ENCODE data around the gene SLBP.
A peak's percentile ranks its signal among the peaks of the same experiment; 100 is the strongest.

The SLBP gene

GRCh38 chr4:1712216-1713002, at the start of gene SLBP:
Gene SLBP, minus strand, starts transcription at chr4:1712319. Its CDS starts 131 bp downstream, at chr4:1712188.
- Histone ChIP-seq H3K4me3 (ENCODE audit: low read length) (peak within 1 kb of the TSS; percentile 95), H3K9me3 (ENCODE audit: control insufficient read depth, low read depth, low read length) (no peaks in the 10 kb centered on the region), H3K36me3 (ENCODE audit: control insufficient read depth, low read depth, low read length) (no peaks in the 10 kb centered on the region), H3K27ac (ENCODE audit: low read length) (no peak within 1 kb of the TSS), H3K9ac (ENCODE audit: low read length) (peak within 1 kb of the TSS; percentile 82), H3K4me1 (ENCODE audit: control insufficient read depth, low read depth, low read length) (peaks cover 8% of the 10 kb centered on the region), H3K27me3 (ENCODE audit: control insufficient read depth, insufficient read depth, low read length) (peaks cover 5% of the 10 kb centered on the region)

- Histone ChIP-seq H3K4me3 (ENCODE audit: low read length) (no peak overlapping the region), H3K9ac (ENCODE audit: low read length) (no peak overlapping the region), H3K36me3 (ENCODE audit: control insufficient read depth, low read depth, low read length) (no peaks in the 10 kb centered on the region), H3K27ac (ENCODE audit: low read length) (no peak overlapping the region), H3K9me3 (ENCODE audit: control insufficient read depth, low read depth, low read length) (no peaks in the 10 kb centered on the region), H3K4me1 (ENCODE audit: control insufficient read depth, low read depth, low read length) (peaks cover 4% of the 10 kb centered on the region), H3K27me3 (ENCODE audit: control insufficient read depth, insufficient read depth, low read length) (no peaks in the 10 kb centered on the region)
Measured at GRCh38 chr4:1761130-1761689, 49.1 kb upstream of the SLBP start.

GRCh38 chr4:1760521-1761071, 48.5 kb upstream of the SLBP start:
- Histone ChIP-seq H3K36me3 (ENCODE audit: control insufficient read depth, low read depth, low read length) (no peaks in the 10 kb centered on the region), H3K9me3 (ENCODE audit: control insufficient read depth, low read depth, low read length) (no peaks in the 10 kb centered on the region), H3K27ac (ENCODE audit: low read length) (no peak overlapping the region), H3K27me3 (ENCODE audit: control insufficient read depth, insufficient read depth, low read length) (no peaks in the 10 kb centered on the region), H3K9ac (ENCODE audit: low read length) (no peak overlapping the region), H3K4me3 (ENCODE audit: low read length) (no peak overlapping the region), H3K4me1 (ENCODE audit: control insufficient read depth, low read depth, low read length) (no peaks in the 10 kb centered on the region)

GRCh38 chr4:1759818-1760223, 47.7 kb upstream of the SLBP start:
- H3K4me1 ChIP-seq (ENCODE audit: control insufficient read depth, low read depth, low read length) = no peaks in the 10 kb centered on the region

GRCh38 chr4:1759170-1759817, 47.2 kb upstream of the SLBP start:
- Histone ChIP-seq H3K4me3 (ENCODE audit: low read length) (no peak overlapping the region), H3K4me1 (ENCODE audit: control insufficient read depth, low read depth, low read length) (no peaks in the 10 kb centered on the region), H3K9me3 (ENCODE audit: control insufficient read depth, low read depth, low read length) (no peaks in the 10 kb centered on the region), H3K27ac (ENCODE audit: low read length) (no peak overlapping the region), H3K9ac (ENCODE audit: low read length) (no peak overlapping the region), H3K36me3 (ENCODE audit: control insufficient read depth, low read depth, low read length) (no peaks in the 10 kb centered on the region), H3K27me3 (ENCODE audit: control insufficient read depth, insufficient read depth, low read length) (no peaks in the 10 kb centered on the region)

More at GRCh38 chr4:1759818-1760223, 47.7 kb upstream of the SLBP start:
- Histone ChIP-seq H3K9ac (ENCODE audit: low read length) (no peak overlapping the region), H3K4me3 (ENCODE audit: low read length) (no peak overlapping the region), H3K27ac (ENCODE audit: low read length) (no peak overlapping the region), H3K36me3 (ENCODE audit: control insufficient read depth, low read depth, low read length) (no peaks in the 10 kb centered on the region), H3K27me3 (ENCODE audit: control insufficient read depth, insufficient read depth, low read length) (no peaks in the 10 kb centered on the region), H3K9me3 (ENCODE audit: control insufficient read depth, low read depth, low read length) (no peaks in the 10 kb centered on the region)

- no peak overlapping the region for H3K4me3 ChIP-seq (ENCODE audit: low read length)
- H3K4me1 ChIP-seq (ENCODE audit: control insufficient read depth, low read depth, low read length) = no peaks in the 10 kb centered on the region
- H3K27me3 ChIP-seq (ENCODE audit: control insufficient read depth, insufficient read depth, low read length) = no peaks in the 10 kb centered on the region
- H3K9me3 ChIP-seq (ENCODE audit: control insufficient read depth, low read depth, low read length) = no peaks in the 10 kb centered on the region
- H3K9ac ChIP-seq (ENCODE audit: low read length) = no peak overlapping the region
- H3K36me3 ChIP-seq (ENCODE audit: control insufficient read depth, low read depth, low read length) = no peaks in the 10 kb centered on the region
- no peak overlapping the region for H3K27ac ChIP-seq (ENCODE audit: low read length)
Measured at GRCh38 chr4:1758306-1759121, 46.4 kb upstream of the SLBP start.

- H3K9ac ChIP-seq (ENCODE audit: low read length) = no peak overlapping the region
- no peaks in the 10 kb centered on the region for H3K36me3 ChIP-seq (ENCODE audit: control insufficient read depth, low read depth, low read length)
- no peaks in the 10 kb centered on the region for H3K9me3 ChIP-seq (ENCODE audit: control insufficient read depth, low read depth, low read length)
- no peak overlapping the region for H3K4me3 ChIP-seq (ENCODE audit: low read length)
- no peaks in the 10 kb centered on the region for H3K4me1 ChIP-seq (ENCODE audit: control insufficient read depth, low read depth, low read length)
- no peaks in the 10 kb centered on the region for H3K27me3 ChIP-seq (ENCODE audit: control insufficient read depth, insufficient read depth, low read length)
- H3K27ac ChIP-seq (ENCODE audit: low read length) = no peak overlapping the region
Measured at GRCh38 chr4:1757836-1758235, 45.7 kb upstream of the SLBP start.

GRCh38 chr4:1756893-1757779, 45.0 kb upstream of the SLBP start:
- no peak overlapping the region for H3K9ac ChIP-seq (ENCODE audit: low read length)
- no peaks in the 10 kb centered on the region for H3K9me3 ChIP-seq (ENCODE audit: control insufficient read depth, low read depth, low read length)
- H3K4me1 ChIP-seq (ENCODE audit: control insufficient read depth, low read depth, low read length) = no peaks in the 10 kb centered on the region
- no peaks in the 10 kb centered on the region for H3K36me3 ChIP-seq (ENCODE audit: control insufficient read depth, low read depth, low read length)
- no peak overlapping the region for H3K4me3 ChIP-seq (ENCODE audit: low read length)
- H3K27ac ChIP-seq (ENCODE audit: low read length) = no peak overlapping the region
- H3K27me3 ChIP-seq (ENCODE audit: control insufficient read depth, insufficient read depth, low read length) = no peaks in the 10 kb centered on the region

GRCh38 chr4:1756079-1756478, 44.0 kb upstream of the SLBP start:
- no peaks in the 10 kb centered on the region for H3K36me3 ChIP-seq (ENCODE audit: control insufficient read depth, low read depth, low read length)
- no peaks in the 10 kb centered on the region for H3K4me1 ChIP-seq (ENCODE audit: control insufficient read depth, low read depth, low read length)
- no peaks in the 10 kb centered on the region for H3K27me3 ChIP-seq (ENCODE audit: control insufficient read depth, insufficient read depth, low read length)
- no peaks in the 10 kb centered on the region for H3K9me3 ChIP-seq (ENCODE audit: control insufficient read depth, low read depth, low read length)
- H3K9ac ChIP-seq (ENCODE audit: low read length) = no peak overlapping the region
- H3K27ac ChIP-seq (ENCODE audit: low read length) = no peak overlapping the region
- H3K4me3 ChIP-seq (ENCODE audit: low read length) = no peak overlapping the region

- no peaks in the 10 kb centered on the region for H3K9me3 ChIP-seq (ENCODE audit: control insufficient read depth, low read depth, low read length)
- no peak overlapping the region for H3K27ac ChIP-seq (ENCODE audit: low read length)
- no peaks in the 10 kb centered on the region for H3K36me3 ChIP-seq (ENCODE audit: control insufficient read depth, low read depth, low read length)
- no peak overlapping the region for H3K9ac ChIP-seq (ENCODE audit: low read length)
- no peaks in the 10 kb centered on the region for H3K27me3 ChIP-seq (ENCODE audit: control insufficient read depth, insufficient read depth, low read length)
- no peak overlapping the region for H3K4me3 ChIP-seq (ENCODE audit: low read length)
- H3K4me1 ChIP-seq (ENCODE audit: control insufficient read depth, low read depth, low read length) = no peaks in the 10 kb centered on the region
Measured at GRCh38 chr4:1755297-1755696, 43.2 kb upstream of the SLBP start.

Data from iPS-18a (cell line).